NCI-H460 (cell line): Measurements from ENCODE around the gene CD3E. TPM values are rescaled to one million over a fixed set of nuclear protein-coding genes. Genes with fewer than 3 reads are reported as not detected.
"Not testable (repeated sequence)": the region's sequence is repeated elsewhere in the genome, so short reads cannot be mapped to it uniquely, and the experiment has no call there.

Experiments used
- DNase-seq: peaks from one replicate; pipeline ENCODE4 v3.0.0-alpha.2; 2016; ENCODE audit warnings: low read depth; ENCODE audit errors: extremely low read depth
- total RNA-seq: library from RNA; depleted of rRNA; stranded (reverse); fragments of >200 nt; shearing (Covaris generic); gene quantifications from 2 replicates; pipeline ENCODE4 v1.2.3, GENCODE V29; 2014

CD3E gene
- total RNA-seq, 1 experiment from 2014 or later = not detected

- no peak for DNase-seq
Measured at GRCh38 chr11:118289401-118289800, 15.1 kb upstream of the CD3E start.

DNA sequence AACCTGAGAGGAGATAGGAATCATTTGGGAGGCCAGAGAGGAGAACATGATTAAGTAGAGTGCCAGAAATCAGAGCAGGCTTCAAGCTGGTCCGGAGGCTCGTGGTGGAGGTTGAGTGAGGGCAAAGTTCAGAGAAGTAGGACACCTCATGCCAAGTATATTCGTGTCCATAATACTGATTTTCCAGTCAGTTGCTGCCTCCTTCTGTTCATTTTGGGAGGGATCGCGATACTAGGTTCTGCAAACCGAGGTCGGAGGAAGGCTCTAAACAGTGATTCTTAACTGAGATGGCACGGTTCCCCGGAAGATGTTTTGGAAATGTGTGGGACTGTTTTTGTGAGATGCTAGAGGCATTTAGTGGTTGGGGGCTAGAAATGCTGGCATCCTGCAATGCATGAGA is 13.6 kb upstream of the CD3E start:
- DNase-seq = no peak

DNA sequence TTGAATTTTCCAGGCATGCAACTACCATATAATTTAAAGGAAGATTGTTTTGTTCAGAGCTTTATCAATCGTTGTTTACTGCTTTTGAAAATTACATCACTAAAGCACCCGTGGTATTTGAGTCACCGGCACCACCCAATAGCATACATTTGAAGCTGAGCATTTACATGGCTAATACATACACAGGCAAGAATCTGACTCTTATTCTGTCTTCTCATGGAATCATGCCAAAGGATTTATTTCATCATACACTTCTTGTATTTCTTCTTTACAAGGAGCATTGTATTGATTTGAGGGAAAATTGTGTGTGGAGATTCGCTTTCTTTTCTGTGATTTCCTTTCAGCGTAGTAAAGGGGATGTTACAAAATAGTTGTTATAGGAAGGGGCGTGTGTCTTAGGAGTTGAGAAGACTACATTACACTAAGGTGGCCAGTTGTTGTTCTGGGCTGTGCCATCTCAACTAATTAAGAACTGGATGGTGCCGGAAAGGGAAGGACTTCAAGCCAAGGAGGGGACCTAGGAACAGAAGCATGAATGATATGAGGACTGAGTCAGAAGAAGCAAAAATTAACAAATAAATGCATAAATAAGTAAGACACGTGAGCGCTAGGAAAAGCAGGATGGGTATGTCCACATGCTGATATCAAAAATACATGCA is 12.9 kb upstream of the CD3E start:
- no peak for DNase-seq

DNA sequence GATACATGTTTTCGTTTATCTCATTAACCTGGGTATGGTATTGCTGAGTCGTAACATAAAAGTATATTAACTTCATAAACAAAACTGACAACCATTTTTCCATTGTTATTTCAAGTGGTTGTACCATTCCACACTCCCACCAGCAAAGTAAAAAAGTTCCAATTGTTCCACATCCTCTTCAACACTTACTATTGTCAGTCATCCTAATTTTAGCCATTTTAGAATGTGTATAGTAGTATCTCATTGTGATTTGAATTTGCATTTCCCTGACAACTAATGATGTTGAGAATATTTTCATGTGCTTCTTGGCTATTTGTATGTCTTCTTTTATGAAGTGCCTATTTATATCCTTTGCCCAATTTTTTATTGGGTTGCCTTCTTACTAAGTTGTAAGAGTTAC is 10.5 kb upstream of the CD3E start:
- no peak for DNase-seq

GRCh38 chr11:118295199-118295598 is 9.3 kb upstream of the CD3E start:
- no peak for DNase-seq

DNA sequence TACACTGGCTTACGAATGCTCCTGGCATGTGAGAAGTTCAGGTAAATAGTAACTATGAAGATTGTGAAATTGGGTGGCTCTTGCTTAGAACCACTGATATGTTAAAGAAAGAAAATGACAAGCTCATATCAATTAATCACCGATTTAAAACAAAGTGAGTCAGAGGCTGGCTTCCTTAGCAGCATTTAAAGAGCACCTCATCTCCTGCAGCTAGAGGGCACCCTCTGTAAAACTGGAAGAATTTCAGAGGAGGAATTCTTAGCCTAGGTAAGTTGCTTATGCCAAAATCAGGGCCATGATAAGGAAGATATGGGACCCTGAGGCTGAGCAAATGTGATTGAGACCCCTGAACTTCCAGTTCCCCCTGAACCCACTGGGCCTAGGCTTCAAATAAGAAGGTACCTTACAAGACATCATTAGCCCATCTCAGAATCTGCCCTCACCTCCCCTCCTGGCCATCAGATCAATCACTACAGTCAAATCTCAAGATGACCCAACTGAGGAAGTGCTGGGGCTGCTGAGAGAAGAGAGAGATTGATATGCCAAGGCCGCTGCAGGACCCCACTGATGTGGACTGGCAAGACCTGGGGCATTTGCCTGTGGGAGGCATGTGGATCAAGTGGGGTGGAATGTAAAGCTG is 8.6 kb upstream of the CD3E start:
- DNase-seq = no peak

DNA sequence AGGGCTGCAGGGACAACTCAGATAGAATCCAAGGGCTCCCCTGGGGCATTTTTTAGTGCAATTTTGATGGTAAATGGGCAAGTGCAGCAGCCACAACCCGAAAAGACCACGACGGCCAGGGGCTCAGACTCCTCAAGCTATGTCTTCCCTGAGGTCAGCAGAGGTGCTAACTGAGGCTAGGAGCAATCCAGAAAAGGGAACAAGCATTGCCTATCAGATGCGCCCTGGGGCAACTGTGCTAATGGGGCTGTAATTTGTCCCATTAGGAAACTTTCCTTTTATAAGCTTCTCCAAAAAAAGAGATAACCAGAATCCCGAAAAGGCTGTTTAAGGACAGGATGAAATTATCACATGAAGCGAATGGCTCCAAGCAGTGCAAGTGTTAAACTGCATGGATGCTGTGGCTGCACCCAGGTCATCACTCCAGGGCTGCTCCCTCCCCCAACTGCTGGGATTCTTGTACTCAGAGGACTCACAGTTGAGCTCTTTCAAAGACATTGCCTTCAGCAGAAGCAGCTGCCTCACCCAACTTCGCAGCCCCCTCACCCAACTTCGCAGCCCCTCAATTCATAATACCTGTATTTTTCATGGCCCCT is 2.8 kb upstream of the CD3E start:
- no peak for DNase-seq

DNA sequence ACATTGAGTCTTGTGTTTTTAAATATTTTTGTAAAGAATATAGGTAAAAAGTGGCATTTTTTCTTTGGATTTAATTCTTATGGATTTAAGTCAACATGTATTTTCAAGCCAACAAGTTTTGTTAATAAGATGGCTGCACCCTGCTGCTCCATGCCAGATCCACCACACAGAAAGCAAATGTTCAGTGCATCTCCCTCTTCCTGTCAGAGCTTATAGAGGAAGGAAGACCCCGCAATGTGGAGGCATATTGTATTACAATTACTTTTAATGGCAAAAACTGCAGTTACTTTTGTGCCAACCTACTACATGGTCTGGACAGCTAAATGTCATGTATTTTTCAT is 333 bp upstream of the CD3E start:
- no peak for DNase-seq

DNA sequence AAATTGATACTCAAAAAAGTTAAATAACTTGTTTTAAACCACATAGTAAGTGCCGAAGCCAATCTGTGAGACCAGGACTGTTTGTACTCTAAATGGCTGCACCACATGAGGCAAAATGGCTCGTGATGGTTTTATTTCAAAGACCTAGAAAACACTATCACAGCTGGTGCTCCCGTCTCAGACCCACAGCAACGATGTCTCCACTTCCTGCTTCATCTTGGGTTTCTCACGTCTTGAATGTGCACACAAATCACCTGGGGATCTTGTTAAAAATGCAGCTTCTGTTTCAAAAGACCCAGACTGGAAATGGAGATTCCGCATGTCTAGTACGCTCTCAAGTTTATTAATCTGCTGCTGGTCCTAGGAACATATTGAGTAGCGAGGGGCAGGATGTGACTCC is 1.2 kb downstream of the CD3E start:
- no peak for DNase-seq

DNA sequence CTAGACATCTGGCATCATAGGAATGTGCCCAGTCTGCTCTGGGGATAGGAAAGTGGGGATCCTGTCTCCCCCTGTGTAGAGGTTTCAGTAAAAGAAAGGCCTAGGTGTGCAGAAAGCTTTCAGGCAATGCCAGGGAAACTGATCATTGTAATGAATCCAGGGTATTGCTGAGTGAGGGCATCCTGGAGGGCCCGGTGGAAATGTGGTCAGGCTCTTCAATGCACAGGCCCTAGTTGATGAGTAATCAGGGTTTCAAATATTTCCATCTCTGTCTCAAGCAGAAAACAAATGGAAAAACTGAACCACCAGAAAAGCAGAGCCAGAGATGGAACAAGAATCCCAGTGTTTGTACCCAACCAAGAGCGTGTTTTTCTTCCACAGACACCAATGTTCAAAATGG is 2.0 kb downstream of the CD3E start:
- DNase-seq = no peak

DNA sequence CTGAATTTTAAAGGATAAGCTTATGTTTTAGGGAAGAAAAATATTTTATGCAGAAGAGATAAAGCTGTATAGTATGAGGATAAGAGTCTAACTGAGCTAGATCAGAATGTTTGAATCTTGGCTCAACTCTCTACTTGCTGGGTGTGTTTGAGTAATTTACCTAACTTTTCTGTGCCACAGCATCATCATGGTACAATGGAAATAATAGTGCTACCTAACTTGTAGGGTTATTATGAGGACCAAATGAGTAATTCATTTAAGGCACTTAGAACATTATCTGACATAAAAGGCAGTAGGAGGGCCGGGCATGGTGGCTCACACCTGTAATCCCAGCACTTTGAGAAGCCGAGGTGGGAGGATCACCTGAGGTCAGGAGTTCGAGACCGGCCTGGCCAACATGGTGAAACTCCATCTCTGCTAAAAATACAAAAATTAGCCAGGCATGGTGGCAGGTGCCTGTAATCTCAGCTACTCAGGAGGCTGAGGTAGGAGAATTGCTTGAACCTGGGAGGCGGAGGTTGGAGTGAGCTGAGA is 4.5 kb downstream of the CD3E start:
- not testable (repeated sequence) for DNase-seq

- DNase-seq = no peak
Measured at GRCh38 chr11:118310271-118310670, 5.7 kb downstream of the CD3E start.

DNA sequence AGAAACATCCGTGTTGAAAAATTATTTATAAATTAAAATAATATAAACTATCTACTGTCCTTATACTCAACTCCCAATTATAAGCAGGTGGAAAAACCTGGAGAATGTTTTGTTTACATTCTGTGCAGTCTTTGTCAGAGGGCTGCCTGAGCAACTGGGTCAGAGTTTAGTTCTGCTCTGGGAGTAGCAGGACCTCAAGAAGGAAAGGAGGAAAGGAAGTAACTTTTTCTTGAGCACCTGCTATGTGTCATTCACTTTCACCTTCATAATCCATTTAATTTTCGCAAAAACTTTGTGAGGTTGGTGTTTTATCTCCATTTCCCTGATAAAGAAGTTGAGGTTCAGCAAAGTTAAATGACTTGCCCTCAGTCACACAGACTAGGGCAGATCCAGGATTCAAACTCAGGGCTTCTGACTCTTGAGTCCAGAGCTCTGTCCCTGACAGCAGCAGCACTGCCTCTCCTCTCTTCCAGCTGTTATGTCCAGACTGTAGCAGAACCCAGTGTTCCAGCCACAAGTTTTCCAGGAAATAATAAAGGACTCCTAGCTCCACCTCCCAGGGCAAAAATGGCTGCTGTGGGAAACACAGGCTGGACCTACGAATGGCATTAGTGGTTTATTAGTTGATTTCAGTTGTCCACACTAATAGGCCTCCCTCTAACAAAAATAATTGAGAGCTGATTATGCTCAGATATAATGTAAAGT is 6.4 kb downstream of the CD3E start:
- DNase-seq = no peak

GRCh38 chr11:118311518-118311917 is 7.0 kb downstream of the CD3E start:
- no peak for DNase-seq

DNA sequence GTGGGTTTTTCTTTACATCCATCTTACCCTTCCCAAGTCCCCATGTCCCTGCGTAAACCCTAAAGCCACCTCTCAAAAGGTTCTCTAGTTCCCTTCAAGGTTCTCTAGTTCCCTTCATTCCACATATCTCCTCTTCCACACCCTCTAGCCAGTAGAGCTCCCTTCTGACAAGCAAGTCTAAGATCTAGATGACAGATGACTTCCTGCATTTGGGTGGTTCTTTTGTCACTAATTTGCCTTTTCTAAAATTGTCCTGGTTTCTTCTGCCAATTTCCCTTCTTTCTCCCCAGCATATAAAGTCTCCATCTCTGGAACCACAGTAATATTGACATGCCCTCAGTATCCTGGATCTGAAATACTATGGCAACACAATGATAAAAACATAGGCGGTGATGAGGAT is 7.8 kb downstream of the CD3E start:
- no peak for DNase-seq

GRCh38 chr11:118313242-118313641 is 8.7 kb downstream of the CD3E start:
- DNase-seq = no peak

- no peak for DNase-seq
Measured at GRCh38 chr11:118314988-118315411, 10.5 kb downstream of the CD3E start.

- no peak for DNase-seq
Measured at GRCh38 chr11:118318124-118318523, 13.6 kb downstream of the CD3E start.

- no peak for DNase-seq
Measured at GRCh38 chr11:118318581-118319336, 14.2 kb downstream of the CD3E start.

GRCh38 chr11:118319337-118319707 is 14.8 kb downstream of the CD3E start:
- no peak for DNase-seq

- DNase-seq = no peak
Measured at GRCh38 chr11:118320515-118320914, 16.0 kb downstream of the CD3E start.
